ENCODE data around the gene KRT71.

The KRT71 gene

GRCh38 chr12:52531566-52532300, 21.2 kb downstream of the KRT71 start:
- TF ChIP-seq, protein P1, sequence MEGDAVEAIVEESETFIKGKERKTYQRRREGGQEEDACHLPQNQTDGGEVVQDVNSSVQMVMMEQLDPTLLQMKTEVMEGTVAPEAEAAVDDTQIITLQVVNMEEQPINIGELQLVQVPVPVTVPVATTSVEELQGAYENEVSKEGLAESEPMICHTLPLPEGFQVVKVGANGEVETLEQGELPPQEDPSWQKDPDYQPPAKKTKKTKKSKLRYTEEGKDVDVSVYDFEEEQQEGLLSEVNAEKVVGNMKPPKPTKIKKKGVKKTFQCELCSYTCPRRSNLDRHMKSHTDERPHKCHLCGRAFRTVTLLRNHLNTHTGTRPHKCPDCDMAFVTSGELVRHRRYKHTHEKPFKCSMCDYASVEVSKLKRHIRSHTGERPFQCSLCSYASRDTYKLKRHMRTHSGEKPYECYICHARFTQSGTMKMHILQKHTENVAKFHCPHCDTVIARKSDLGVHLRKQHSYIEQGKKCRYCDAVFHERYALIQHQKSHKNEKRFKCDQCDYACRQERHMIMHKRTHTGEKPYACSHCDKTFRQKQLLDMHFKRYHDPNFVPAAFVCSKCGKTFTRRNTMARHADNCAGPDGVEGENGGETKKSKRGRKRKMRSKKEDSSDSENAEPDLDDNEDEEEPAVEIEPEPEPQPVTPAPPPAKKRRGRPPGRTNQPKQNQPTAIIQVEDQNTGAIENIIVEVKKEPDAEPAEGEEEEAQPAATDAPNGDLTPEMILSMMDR (IDR thresholded peaks at IDR 0.05; ENCODE audit: low read depth, low read length): no peak
- H3K4me3 ChIP-seq (ENCODE audit: low read depth, low read length): no peak overlapping the region

DNA sequence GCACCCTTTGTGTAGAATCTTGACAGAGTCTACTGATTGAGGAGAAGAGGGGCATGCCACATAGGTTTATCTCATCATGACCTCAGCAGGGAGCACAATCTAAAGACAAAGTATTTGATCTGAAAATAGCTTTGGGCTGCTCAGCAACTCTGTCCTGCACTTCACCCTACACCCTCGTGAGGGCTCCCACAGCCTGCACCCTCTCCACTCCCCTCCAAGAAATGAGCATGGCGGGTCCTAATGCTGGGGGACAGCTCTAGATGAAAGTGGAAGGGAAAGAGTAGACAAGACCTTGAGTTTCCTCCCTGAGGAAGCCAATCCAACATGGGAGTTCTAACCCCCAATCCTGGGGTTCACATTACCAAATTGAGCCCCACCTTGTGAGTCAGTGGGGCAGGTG, 22.0 kb downstream of the KRT71 start:
- TF ChIP-seq, protein P1 (IDR thresholded peaks at IDR 0.05; ENCODE audit: low read depth, low read length): no peak
- no peak overlapping the region for H3K4me3 ChIP-seq (ENCODE audit: low read depth, low read length)

DNA sequence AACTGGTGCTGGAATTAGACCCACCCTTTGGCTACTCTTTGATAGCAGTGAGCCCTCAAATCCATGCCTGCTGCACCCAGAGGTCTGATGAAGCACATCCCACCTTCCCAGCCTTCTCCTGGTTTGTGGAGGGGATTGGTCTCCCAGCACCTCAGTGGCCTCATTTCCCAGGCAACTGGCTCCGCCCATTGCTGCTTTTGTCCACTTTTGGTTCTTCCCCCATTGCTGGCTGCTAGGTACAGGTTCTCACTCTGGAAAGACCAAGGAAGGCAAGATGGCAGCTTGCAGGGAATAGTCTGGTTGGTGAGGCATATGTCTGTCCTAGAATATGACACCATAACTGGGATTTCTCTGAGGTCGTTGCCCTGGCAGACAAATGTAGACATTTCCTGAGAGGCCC, 22.6 kb downstream of the KRT71 start:
- TF ChIP-seq, protein P1 (IDR thresholded peaks at IDR 0.05; ENCODE audit: low read depth, low read length): no peak
- H3K4me3 ChIP-seq (ENCODE audit: low read depth, low read length): no peak overlapping the region

- H3K4me3 ChIP-seq (ENCODE audit: low read depth, low read length): no peak overlapping the region
Measured at GRCh38 chr12:52529846-52530245, 23.1 kb downstream of the KRT71 start.

GRCh38 chr12:52529417-52529816, 23.5 kb downstream of the KRT71 start:
- H3K4me3 ChIP-seq (ENCODE audit: low read depth, low read length): no peak overlapping the region
- TF ChIP-seq, protein P1 (IDR thresholded peaks at IDR 0.05; ENCODE audit: low read depth, low read length): no peak

More at GRCh38 chr12:52529846-52530245, 23.1 kb downstream of the KRT71 start:
- TF ChIP-seq, protein P1 (IDR thresholded peaks at IDR 0.05; ENCODE audit: low read depth, low read length): no peak

DNA sequence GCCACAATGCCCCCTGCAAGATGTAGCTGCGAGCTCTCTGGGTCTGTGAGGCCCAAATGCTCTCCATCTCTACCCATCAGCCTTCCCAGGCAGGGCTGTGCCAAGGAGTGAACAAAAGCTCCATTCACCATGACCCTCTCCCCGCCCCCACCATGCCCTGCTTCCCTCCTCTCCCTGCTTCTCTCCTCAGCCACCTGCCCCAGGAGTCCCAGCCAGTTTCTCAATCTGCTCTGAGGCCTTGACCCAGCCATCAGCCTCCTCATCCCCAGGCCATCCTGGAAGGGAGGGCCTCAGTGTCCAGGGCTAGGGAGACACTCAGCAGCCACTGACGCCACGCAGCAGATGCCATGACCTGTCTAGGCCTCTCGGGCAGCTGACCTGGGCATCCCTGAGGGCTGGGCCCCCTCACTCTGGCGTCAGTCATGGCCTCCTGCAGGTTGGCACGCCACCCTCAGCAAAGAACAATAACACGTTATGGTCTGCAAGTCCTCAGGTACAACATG, 24.3 kb downstream of the KRT71 start:
- TF ChIP-seq, protein P1 (IDR thresholded peaks at IDR 0.05; ENCODE audit: low read depth, low read length): no peak
- H3K4me3 ChIP-seq (ENCODE audit: low read depth, low read length): no peak overlapping the region

DNA sequence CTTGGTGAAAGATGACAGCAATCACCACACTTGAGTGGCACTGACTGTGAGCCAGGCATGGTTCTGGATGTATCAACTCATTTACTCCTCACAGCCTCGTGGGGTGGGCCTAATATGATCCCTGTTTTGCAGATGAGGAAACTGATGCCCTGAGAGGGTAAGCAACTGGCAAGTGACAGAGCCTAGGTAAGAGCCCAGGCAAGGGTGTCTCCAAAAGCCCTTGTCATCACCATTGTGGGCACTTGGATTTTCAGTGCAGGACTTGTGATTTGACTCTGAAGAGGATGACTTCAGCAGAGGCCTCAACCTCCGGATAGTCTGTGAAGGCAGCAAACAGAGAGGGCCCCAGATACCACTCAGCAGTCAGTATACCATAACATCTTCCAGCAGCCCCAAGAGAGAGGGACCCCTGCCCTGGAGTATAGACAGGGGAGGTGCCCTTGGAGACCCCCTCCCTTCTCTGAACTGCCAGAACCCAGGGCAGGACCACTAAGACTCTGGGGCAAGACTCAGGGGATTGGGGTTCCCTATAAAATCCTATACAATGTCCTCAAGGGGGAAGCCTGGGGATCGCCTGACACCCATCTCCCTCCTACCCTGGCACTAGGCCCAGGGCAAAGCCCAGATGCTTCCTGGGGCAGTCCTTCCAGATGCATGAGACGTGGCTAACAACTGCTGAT, 25.7 kb downstream of the KRT71 start:
- TF ChIP-seq, protein P1 (IDR thresholded peaks at IDR 0.05; ENCODE audit: low read depth, low read length): no peak

More for the DNA sequence above, 25.7 kb downstream of the KRT71 start:
- no peak overlapping the region for H3K4me3 ChIP-seq (ENCODE audit: low read depth, low read length)
